SK-N-SH (cell line): ENCODE data around the gene PROM2.

Experiments used
- EP300 ChIP-seq, 2 experiments: IDR thresholded peaks; 2 replicates each; pipeline versions ENCODE4 v1.4.0 to v1.6.1; 2012; ENCODE audit warnings: borderline replicate concordance in 1 of 2, low read depth in 1 of 2, low read length in 1 of 2
- EZH2phosphoT487 ChIP-seq: fragments of 200-600 bp; sonication (generic); IDR thresholded peaks from 2 replicates; pipeline ENCODE4 v1.6.1; 2017; ENCODE audit warnings: low read depth, mixed run types, mild to moderate bottlenecking, antibody characterized with exemption, moderate library complexity, borderline replicate concordance
- JUND ChIP-seq: IDR thresholded peaks from 2 replicates; pipeline ENCODE4 v1.4.0; 2012
- POLR2AphosphoS5 ChIP-seq: IDR thresholded peaks from 2 replicates; pipeline ENCODE4 v1.6.1; 2012; ENCODE audit warnings: low read depth, low read length
- RAD21 ChIP-seq: IDR thresholded peaks from 2 replicates; pipeline ENCODE4 v1.6.1; 2012; ENCODE audit warnings: mild to moderate bottlenecking, low read length
- SIN3A ChIP-seq: IDR thresholded peaks from 2 replicates; pipeline ENCODE4 v1.6.1; 2012; ENCODE audit warnings: low read depth, mild to moderate bottlenecking, low read length, moderate library complexity, borderline replicate concordance
- TCF12 ChIP-seq: IDR thresholded peaks from 2 replicates; pipeline ENCODE4 v1.4.0; 2012
- YY1 ChIP-seq: IDR thresholded peaks from 2 replicates; pipeline ENCODE4 v1.4.0; 2012; ENCODE audit warnings: low read depth, mild to moderate bottlenecking
- TF ChIP-seq, protein P1 (sequence below): fragments of 200-600 bp; sonication (generic); IDR thresholded peaks from 2 replicates; pipeline ENCODE4 v1.6.1; 2017; ENCODE audit warnings: antibody characterized with exemption, mild to moderate bottlenecking, moderate library complexity
- TF ChIP-seq, protein P2 (sequence below): IDR thresholded peaks from 2 replicates; pipeline ENCODE4 v1.6.1; 2012; ENCODE audit warnings: mild to moderate bottlenecking, low read depth, low read length, moderate library complexity
- TF ChIP-seq, protein P3 (sequence below): IDR thresholded peaks from 2 replicates; pipeline ENCODE4 v1.4.0; 2012; ENCODE audit warnings: low read depth, borderline replicate concordance

DNA sequence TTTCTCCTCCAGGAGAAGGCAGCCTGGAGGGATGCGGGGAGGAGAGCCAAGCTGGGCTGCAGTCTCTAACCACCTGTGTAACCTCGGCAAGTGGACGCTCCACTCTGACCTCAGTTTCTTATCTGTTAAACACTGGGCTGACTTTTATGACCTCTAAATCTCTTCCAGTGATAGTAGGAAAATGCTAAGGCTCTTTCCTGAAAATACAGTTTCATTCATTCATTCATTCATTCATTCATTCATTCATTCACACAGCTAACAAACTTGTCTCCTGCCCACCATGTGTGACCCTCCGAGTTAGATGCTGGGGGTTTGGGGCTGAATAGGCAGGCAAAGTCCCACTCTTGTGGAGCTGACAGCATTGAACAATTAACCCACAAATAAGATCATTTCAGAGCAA lies 9.3 kb downstream of the PROM2 start:
- TF ChIP-seq JUND, result no peak
- TF ChIP-seq EZH2phosphoT487, result no peak
- no peak for TF ChIP-seq TCF12
- TF ChIP-seq, protein P1, sequence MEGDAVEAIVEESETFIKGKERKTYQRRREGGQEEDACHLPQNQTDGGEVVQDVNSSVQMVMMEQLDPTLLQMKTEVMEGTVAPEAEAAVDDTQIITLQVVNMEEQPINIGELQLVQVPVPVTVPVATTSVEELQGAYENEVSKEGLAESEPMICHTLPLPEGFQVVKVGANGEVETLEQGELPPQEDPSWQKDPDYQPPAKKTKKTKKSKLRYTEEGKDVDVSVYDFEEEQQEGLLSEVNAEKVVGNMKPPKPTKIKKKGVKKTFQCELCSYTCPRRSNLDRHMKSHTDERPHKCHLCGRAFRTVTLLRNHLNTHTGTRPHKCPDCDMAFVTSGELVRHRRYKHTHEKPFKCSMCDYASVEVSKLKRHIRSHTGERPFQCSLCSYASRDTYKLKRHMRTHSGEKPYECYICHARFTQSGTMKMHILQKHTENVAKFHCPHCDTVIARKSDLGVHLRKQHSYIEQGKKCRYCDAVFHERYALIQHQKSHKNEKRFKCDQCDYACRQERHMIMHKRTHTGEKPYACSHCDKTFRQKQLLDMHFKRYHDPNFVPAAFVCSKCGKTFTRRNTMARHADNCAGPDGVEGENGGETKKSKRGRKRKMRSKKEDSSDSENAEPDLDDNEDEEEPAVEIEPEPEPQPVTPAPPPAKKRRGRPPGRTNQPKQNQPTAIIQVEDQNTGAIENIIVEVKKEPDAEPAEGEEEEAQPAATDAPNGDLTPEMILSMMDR, result no peak
- no peak for TF ChIP-seq RAD21
- TF ChIP-seq SIN3A, result no peak
- no peak for TF ChIP-seq POLR2AphosphoS5
- TF ChIP-seq, protein P2, sequence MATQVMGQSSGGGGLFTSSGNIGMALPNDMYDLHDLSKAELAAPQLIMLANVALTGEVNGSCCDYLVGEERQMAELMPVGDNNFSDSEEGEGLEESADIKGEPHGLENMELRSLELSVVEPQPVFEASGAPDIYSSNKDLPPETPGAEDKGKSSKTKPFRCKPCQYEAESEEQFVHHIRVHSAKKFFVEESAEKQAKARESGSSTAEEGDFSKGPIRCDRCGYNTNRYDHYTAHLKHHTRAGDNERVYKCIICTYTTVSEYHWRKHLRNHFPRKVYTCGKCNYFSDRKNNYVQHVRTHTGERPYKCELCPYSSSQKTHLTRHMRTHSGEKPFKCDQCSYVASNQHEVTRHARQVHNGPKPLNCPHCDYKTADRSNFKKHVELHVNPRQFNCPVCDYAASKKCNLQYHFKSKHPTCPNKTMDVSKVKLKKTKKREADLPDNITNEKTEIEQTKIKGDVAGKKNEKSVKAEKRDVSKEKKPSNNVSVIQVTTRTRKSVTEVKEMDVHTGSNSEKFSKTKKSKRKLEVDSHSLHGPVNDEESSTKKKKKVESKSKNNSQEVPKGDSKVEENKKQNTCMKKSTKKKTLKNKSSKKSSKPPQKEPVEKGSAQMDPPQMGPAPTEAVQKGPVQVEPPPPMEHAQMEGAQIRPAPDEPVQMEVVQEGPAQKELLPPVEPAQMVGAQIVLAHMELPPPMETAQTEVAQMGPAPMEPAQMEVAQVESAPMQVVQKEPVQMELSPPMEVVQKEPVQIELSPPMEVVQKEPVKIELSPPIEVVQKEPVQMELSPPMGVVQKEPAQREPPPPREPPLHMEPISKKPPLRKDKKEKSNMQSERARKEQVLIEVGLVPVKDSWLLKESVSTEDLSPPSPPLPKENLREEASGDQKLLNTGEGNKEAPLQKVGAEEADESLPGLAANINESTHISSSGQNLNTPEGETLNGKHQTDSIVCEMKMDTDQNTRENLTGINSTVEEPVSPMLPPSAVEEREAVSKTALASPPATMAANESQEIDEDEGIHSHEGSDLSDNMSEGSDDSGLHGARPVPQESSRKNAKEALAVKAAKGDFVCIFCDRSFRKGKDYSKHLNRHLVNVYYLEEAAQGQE, result no peak
- TF ChIP-seq, protein P3, sequence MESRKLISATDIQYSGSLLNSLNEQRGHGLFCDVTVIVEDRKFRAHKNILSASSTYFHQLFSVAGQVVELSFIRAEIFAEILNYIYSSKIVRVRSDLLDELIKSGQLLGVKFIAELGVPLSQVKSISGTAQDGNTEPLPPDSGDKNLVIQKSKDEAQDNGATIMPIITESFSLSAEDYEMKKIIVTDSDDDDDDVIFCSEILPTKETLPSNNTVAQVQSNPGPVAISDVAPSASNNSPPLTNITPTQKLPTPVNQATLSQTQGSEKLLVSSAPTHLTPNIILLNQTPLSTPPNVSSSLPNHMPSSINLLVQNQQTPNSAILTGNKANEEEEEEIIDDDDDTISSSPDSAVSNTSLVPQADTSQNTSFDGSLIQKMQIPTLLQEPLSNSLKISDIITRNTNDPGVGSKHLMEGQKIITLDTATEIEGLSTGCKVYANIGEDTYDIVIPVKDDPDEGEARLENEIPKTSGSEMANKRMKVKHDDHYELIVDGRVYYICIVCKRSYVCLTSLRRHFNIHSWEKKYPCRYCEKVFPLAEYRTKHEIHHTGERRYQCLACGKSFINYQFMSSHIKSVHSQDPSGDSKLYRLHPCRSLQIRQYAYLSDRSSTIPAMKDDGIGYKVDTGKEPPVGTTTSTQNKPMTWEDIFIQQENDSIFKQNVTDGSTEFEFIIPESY, result no peak
- TF ChIP-seq YY1, result no peak
- TF ChIP-seq EP300 (IDR thresholded peaks at IDR 0.05; ENCODE audit: borderline replicate concordance in 1 of 2, low read depth in 1 of 2, low read length in 1 of 2), result no peak
